ENCODE results near the gene PTPN18.

Gene PTPN18

GRCh38 chr2:130316596-130316995 lies 39.3 kb upstream of the PTPN18 start:
- no peak for TF ChIP-seq TAF1 (IDR thresholded peaks at IDR 0.05; ENCODE audit: borderline replicate concordance, insufficient read depth, low read length)
- no peak for TF ChIP-seq SIN3A (IDR thresholded peaks at IDR 0.05; ENCODE audit: borderline replicate concordance, insufficient read depth, low read length)
- no peak for TF ChIP-seq REST (IDR thresholded peaks at IDR 0.05; ENCODE audit: insufficient read depth in 1 of 2, low read depth in 2 of 2, low read length in 2 of 2)
- no peak for TF ChIP-seq POLR2AphosphoS5 (IDR thresholded peaks at IDR 0.05; ENCODE audit: low read depth, low read length)
- no peak for TF ChIP-seq FOXP2 (optimal IDR thresholded peaks at IDR 0.05; ENCODE audit: borderline replicate concordance, extremely low read depth, extremely low read length, insufficient read depth)

GRCh38 chr2:130318906-130319305 lies 37.0 kb upstream of the PTPN18 start:
- TF ChIP-seq FOXP2 (optimal IDR thresholded peaks at IDR 0.05; ENCODE audit: borderline replicate concordance, extremely low read depth, extremely low read length, insufficient read depth) (no peak), POLR2AphosphoS5 (IDR thresholded peaks at IDR 0.05; ENCODE audit: low read depth, low read length) (no peak), TAF1 (IDR thresholded peaks at IDR 0.05; ENCODE audit: borderline replicate concordance, insufficient read depth, low read length) (no peak), SIN3A (IDR thresholded peaks at IDR 0.05; ENCODE audit: borderline replicate concordance, insufficient read depth, low read length) (no peak), REST (IDR thresholded peaks at IDR 0.05; ENCODE audit: insufficient read depth in 1 of 2, low read depth in 2 of 2, low read length in 2 of 2) (no peak)

GRCh38 chr2:130319536-130319935 lies 36.3 kb upstream of the PTPN18 start:
- TF ChIP-seq TAF1 (IDR thresholded peaks at IDR 0.05; ENCODE audit: borderline replicate concordance, insufficient read depth, low read length) = no peak
- TF ChIP-seq FOXP2 (optimal IDR thresholded peaks at IDR 0.05; ENCODE audit: borderline replicate concordance, extremely low read depth, extremely low read length, insufficient read depth) = no peak
- no peak for TF ChIP-seq SIN3A (IDR thresholded peaks at IDR 0.05; ENCODE audit: borderline replicate concordance, insufficient read depth, low read length)
- no peak for TF ChIP-seq REST (IDR thresholded peaks at IDR 0.05; ENCODE audit: insufficient read depth in 1 of 2, low read depth in 2 of 2, low read length in 2 of 2)
- TF ChIP-seq POLR2AphosphoS5 (IDR thresholded peaks at IDR 0.05; ENCODE audit: low read depth, low read length) = no peak

GRCh38 chr2:130327703-130328527 lies 27.9 kb upstream of the PTPN18 start:
- TF ChIP-seq FOXP2 (optimal IDR thresholded peaks at IDR 0.05; ENCODE audit: borderline replicate concordance, extremely low read depth, extremely low read length, insufficient read depth) (no peak), REST (IDR thresholded peaks at IDR 0.05; ENCODE audit: insufficient read depth in 1 of 2, low read depth in 2 of 2, low read length in 2 of 2) (no peak), TAF1 (IDR thresholded peaks at IDR 0.05; ENCODE audit: borderline replicate concordance, insufficient read depth, low read length) (no peak), SIN3A (IDR thresholded peaks at IDR 0.05; ENCODE audit: borderline replicate concordance, insufficient read depth, low read length) (no peak), POLR2AphosphoS5 (IDR thresholded peaks at IDR 0.05; ENCODE audit: low read depth, low read length) (no peak)

Measured in PFSK-1 (cell line).